Ishikawa (cell line): ENCODE data around the gene SPATA6L.

Experiments
- CEBPB ChIP-seq: IDR thresholded peaks from 2 replicates; pipeline ENCODE4 v1.6.1; 2012
- CREB1 ChIP-seq: IDR thresholded peaks from 2 replicates; pipeline ENCODE4 v1.6.1; 2012; ENCODE audit warnings: low read depth
- EP300 ChIP-seq: IDR thresholded peaks from 2 replicates; pipeline ENCODE4 v1.6.1; 2012; ENCODE audit warnings: borderline replicate concordance
- FOXM1 ChIP-seq: IDR thresholded peaks from 2 replicates; pipeline ENCODE4 v1.6.1; 2012; ENCODE audit warnings: low read depth, borderline replicate concordance
- NFIC ChIP-seq: IDR thresholded peaks from 2 replicates; pipeline ENCODE4 v1.6.1; 2012
- RAD21 ChIP-seq: IDR thresholded peaks from 2 replicates; pipeline ENCODE4 v1.6.1; 2012; ENCODE audit warnings: low read depth
- TAF1 ChIP-seq: IDR thresholded peaks from 2 replicates; pipeline ENCODE4 v1.6.1; 2012; ENCODE audit warnings: low read depth, mild to moderate bottlenecking
- TCF12 ChIP-seq: IDR thresholded peaks from 2 replicates; pipeline ENCODE4 v1.6.1; 2012; ENCODE audit warnings: low read depth
- TEAD4 ChIP-seq: IDR thresholded peaks from 2 replicates; pipeline ENCODE4 v1.6.1; 2012
- YY1 ChIP-seq: IDR thresholded peaks from 2 replicates; pipeline ENCODE4 v1.6.1; 2012; ENCODE audit warnings: low read depth
- ZBTB7A ChIP-seq: IDR thresholded peaks from 2 replicates; pipeline ENCODE4 v1.6.1; 2012; ENCODE audit warnings: low read depth
- TF ChIP-seq, protein P1 (sequence below): IDR thresholded peaks from 2 replicates; pipeline ENCODE4 v1.6.1; 2012
- TF ChIP-seq, protein P2 (sequence below): IDR thresholded peaks from 2 replicates; pipeline ENCODE4 v1.6.1; 2012
- TF ChIP-seq, protein P3 (sequence below): IDR thresholded peaks from 2 replicates; pipeline ENCODE4 v1.6.1; 2012; ENCODE audit warnings: low read depth, mild to moderate bottlenecking

DNA sequence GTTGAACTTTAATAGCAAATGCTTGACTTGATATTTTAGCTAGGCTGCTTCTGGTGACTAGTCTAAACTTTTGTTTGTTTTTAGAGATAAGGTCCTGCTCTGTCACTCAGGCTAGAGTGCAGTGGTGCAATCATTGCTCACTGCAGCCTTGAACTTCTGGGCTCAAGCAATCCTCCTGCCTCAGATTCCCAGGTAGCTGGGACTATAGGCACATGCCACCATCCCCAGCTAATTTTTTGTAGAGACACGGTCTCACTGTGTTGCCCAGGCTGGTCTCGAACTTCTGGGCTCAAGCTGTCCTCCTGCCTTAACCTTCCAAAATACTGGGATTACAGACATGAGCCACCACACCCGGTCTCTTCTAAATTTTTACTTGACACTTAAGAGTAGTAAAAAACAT, 33.8 kb upstream of the SPATA6L start:
- no peak for TF ChIP-seq YY1
- no peak for TF ChIP-seq FOXM1
- TF ChIP-seq CREB1, result no peak
- TF ChIP-seq TAF1, result no peak
- TF ChIP-seq, protein P1, sequence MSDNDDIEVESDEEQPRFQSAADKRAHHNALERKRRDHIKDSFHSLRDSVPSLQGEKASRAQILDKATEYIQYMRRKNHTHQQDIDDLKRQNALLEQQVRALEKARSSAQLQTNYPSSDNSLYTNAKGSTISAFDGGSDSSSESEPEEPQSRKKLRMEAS, result no peak
- no peak for TF ChIP-seq RAD21
- TF ChIP-seq, protein P2, sequence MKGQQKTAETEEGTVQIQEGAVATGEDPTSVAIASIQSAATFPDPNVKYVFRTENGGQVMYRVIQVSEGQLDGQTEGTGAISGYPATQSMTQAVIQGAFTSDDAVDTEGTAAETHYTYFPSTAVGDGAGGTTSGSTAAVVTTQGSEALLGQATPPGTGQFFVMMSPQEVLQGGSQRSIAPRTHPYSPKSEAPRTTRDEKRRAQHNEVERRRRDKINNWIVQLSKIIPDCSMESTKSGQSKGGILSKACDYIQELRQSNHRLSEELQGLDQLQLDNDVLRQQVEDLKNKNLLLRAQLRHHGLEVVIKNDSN, result no peak
- TF ChIP-seq TCF12, result no peak
- TF ChIP-seq, protein P3, sequence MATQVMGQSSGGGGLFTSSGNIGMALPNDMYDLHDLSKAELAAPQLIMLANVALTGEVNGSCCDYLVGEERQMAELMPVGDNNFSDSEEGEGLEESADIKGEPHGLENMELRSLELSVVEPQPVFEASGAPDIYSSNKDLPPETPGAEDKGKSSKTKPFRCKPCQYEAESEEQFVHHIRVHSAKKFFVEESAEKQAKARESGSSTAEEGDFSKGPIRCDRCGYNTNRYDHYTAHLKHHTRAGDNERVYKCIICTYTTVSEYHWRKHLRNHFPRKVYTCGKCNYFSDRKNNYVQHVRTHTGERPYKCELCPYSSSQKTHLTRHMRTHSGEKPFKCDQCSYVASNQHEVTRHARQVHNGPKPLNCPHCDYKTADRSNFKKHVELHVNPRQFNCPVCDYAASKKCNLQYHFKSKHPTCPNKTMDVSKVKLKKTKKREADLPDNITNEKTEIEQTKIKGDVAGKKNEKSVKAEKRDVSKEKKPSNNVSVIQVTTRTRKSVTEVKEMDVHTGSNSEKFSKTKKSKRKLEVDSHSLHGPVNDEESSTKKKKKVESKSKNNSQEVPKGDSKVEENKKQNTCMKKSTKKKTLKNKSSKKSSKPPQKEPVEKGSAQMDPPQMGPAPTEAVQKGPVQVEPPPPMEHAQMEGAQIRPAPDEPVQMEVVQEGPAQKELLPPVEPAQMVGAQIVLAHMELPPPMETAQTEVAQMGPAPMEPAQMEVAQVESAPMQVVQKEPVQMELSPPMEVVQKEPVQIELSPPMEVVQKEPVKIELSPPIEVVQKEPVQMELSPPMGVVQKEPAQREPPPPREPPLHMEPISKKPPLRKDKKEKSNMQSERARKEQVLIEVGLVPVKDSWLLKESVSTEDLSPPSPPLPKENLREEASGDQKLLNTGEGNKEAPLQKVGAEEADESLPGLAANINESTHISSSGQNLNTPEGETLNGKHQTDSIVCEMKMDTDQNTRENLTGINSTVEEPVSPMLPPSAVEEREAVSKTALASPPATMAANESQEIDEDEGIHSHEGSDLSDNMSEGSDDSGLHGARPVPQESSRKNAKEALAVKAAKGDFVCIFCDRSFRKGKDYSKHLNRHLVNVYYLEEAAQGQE, result no peak
- TF ChIP-seq NFIC, result no peak
- TF ChIP-seq ZBTB7A, result no peak
- no peak for TF ChIP-seq CEBPB
- TF ChIP-seq EP300, result no peak
- TF ChIP-seq TEAD4, result no peak
